Measurements from ENCODE around the gene GABBR2.
A peak's percentile ranks its signal among the peaks of the same experiment; 100 is the strongest.

DNA sequence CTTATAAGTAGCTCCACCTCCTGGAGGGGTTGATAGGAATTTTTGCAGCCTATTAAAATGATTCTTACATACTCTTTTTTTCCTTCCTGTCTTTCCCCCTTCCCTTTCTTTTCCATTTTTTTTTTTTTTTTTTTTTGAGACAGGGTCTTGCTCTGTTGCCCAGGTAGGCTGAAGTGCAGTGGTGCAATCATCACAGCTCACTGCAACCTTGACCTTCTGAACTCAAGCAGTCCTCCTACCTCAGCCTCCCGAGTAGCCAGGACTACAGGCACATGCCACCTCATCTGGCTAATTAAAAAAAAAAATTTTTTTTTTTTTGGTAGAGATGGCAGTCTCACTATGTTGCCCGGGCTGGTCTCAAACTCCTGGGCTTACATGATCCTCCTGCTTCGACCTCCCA lies 448.9 kb downstream of the GABBR2 start:
- TF ChIP-seq CTCF (conservative IDR thresholded peaks at IDR 0.05; ENCODE audit: low read depth in 2 of 2) (0 out of 4 replicates have a peak, but pooled peaks of 1 of the 2 experiments have one; percentile 8), POLR2AphosphoS5 (IDR thresholded peaks at IDR 0.05; ENCODE audit: low read depth) (no peak), EZH2 (IDR thresholded peaks at IDR 0.05; ENCODE audit: low read depth, unreplicated experiment) (no peak), REST (IDR thresholded peaks at IDR 0.05; ENCODE audit: unreplicated experiment) (no peak), JUNB (IDR thresholded peaks at IDR 0.05; ENCODE audit: unreplicated experiment) (no peak), CREB1 (CRISPR knock-in tag; IDR thresholded peaks at IDR 0.05; ENCODE audit: low read depth) (no peak), ZNF331 (CRISPR knock-in tag; IDR thresholded peaks at IDR 0.05; ENCODE audit: low read depth) (no peak), EZH2phosphoT487 (IDR thresholded peaks at IDR 0.05; ENCODE audit: unreplicated experiment) (no peak), STAT1 (IDR thresholded peaks at IDR 0.05; ENCODE audit: unreplicated experiment) (no peak)

Measured in GM23338 (cell line).